ENCODE measurements around the gene PAXX.

PAXX gene

DNA sequence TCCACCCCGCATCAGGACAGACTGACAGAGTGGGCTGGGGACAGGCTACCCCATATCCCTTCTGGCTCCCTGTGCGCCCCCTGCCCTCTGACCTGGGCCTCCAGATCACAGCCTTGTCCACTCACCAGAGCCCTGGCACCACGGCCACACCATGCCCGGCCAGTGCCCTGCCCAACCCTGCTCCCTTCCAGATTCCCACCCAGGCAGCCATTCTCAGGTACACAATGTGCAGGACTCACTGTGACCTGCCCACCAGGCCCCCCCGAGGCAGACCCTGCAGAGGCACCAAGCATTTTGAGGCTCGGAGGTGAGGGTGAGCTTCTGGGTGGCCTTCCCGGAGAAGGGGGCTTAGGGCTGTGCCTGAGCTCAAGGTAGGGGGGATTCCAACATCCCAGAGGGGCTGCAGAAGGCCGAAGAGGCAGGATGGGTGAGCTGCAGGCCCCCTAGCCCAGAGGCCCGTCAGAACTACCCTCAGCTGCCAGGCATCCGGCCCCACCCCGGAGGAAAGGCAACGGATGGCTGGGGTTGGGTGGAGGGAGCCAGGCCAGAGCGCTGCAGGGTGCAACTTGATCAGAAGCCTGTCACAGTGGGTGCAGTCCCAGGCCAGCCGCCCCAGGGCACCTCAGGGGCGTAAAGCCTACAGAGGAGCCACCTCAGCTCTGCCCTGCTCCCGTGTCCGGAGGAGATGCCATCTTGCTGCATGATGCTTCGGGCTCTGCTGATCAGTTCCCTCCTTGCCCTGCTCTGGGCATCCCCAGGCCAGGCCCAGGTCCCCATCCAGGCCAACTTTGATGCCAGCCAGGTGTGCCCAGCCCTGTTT, 9.8 kb upstream of the PAXX start, which contains the start of gene LCNL1:
Gene LCNL1, plus strand, starts transcription at position 762 of the 820 bp plus-strand sequence. CDS start 594 bp downstream, outside the sequence.
- no peak for DNase-seq

GRCh38 chr9:136983167-136983566, 9.1 kb upstream of the PAXX start:
- no peak for DNase-seq

GRCh38 chr9:136983656-136984314, 8.4 kb upstream of the PAXX start:
- no peak for DNase-seq

GRCh38 chr9:136984464-136985026, 7.7 kb upstream of the PAXX start:
- DNase-seq: no peak

- no peak for DNase-seq
Measured at GRCh38 chr9:136985027-136985602, 7.1 kb upstream of the PAXX start.

GRCh38 chr9:136985853-136986252, 6.4 kb upstream of the PAXX start:
- DNase-seq: no peak

GRCh38 chr9:136988872-136989271, 3.4 kb upstream of the PAXX start:
- no peak for DNase-seq

DNA sequence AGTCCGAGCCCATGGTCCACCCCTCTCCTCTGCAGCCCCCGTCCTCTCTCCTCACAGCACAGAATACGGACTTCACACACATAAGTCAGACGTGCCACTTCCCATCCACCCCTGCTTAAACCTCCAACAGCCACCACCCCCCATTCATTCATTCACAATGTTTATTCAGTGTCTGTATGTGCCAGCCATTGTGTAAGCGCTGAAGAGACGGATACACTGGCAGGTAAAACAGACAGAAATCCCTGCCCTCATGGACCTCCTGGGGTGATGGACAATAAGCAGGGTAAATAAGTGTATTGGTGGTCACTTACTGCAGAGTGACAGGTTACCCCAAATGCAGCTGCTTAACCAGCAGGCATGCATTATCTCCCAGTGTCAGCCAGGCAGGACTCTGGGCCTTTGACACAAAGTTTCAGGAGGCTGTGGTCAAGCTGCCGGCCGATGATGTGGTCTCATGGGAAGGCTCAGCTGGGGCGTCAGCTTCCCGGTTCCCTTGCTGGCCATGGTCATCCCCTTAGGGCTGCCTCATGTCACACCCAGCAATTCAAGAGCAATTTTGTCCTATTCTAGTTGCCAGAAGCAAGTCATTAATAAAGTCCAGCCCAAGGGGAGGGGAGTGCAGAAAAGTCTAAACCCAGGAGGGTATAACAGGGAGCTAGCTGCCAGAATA, 1.8 kb upstream of the PAXX start:
- no peak for DNase-seq

DNA sequence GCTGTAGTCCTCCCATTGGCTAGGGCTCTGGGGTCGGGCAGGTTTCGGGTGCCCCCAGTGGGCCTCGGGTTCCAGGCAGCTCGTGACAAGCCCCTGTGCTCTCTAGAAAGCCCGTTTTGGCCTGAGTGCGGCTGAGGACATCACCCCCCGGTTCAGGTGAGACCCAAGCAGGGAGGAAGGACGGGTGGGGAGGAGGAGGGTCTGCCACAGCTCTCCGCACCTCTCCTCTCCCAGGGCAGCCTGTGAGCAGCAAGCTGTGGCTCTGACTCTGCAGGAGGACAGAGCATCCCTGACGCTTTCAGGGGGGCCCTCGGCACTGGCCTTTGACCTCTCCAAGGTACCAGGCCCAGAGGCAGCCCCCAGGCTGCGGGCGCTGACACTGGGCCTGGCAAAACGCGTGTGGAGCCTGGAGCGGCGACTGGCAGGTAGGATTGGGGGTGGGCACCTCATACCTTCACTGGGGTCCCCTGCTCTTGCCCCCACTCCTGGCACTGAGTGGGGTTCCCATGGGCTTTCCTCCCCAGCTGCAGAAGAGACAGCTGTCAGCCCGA, 672 bp downstream of the PAXX start:
- no peak for DNase-seq

DNA sequence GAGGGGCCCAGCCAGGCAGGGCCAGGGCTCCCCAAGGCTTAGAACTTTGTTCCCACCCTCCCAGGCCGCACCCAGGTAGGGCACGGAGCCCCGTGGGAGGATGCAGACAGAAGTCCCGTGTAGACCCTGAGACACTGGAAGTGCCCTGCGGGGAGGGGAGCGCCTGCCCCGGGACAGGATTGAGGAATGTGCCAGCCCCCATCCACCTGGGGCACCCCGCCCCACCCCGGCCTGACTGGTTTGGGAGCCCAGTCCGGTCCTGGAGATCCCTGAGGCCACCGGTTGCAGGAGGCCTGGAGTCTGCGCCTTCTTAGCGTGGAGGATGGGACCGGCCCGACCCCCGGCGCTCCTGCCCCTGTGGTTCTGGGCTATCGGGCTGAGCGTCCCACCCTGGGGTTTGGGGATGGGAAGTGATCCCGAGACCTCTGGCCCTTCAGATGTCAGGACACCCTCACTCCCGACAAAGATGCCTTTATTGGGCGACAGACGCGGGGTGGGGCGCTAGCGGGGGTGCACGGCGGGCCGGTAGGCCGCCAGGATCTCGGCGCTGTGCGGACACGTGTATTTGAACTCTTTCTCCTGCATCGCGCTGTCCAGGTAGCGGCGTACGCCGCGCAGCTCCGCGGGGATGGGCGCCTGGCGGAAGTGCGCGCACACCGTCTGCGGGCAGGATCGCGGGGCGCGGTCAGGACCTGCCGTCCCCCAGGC, 2.1 kb downstream of the PAXX start:
- DNase-seq: no peak

DNA sequence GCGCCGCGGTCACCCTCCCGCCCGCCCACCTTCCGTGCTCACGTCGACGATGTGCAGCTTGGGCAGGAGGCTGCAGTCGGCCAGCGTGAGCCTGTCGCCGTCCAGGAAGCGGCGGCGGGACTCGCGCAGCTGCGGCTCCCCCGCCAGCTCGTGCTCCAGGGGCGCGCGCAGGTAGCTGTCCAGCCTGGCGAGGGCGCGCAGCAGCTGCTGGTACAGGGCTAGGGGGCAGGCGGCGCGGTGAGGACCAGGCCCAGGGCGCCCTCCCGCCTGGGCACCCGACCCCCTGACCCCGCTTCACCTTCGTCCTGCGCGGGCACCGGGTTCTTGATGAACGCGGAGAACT, 2.6 kb downstream of the PAXX start:
- no peak for DNase-seq

- no peak for DNase-seq
Measured at GRCh38 chr9:136995362-136995761, 3.1 kb downstream of the PAXX start.

- DNase-seq: no peak
Measured at GRCh38 chr9:136995772-136996311, 3.6 kb downstream of the PAXX start.

GRCh38 chr9:136996361-136997292, 4.4 kb downstream of the PAXX start, which contains the start of gene CLIC3:
Gene CLIC3 (minus strand): TSS chr9:136996568. CDS start chr9:136996543, 25 bp downstream.
- peak; percentile 11 to 51 for DNase-seq

GRCh38 chr9:136997371-136997770, 5.1 kb downstream of the PAXX start:
- DNase-seq: no peak

GRCh38 chr9:136997830-136998234, 5.6 kb downstream of the PAXX start:
- DNase-seq: no peak

GRCh38 chr9:137000177-137000930, 8.1 kb downstream of the PAXX start:
- DNase-seq: peak; percentile 86 to 91

GRCh38 chr9:137001857-137002645, 9.8 kb downstream of the PAXX start:
- no peak for DNase-seq

DNA sequence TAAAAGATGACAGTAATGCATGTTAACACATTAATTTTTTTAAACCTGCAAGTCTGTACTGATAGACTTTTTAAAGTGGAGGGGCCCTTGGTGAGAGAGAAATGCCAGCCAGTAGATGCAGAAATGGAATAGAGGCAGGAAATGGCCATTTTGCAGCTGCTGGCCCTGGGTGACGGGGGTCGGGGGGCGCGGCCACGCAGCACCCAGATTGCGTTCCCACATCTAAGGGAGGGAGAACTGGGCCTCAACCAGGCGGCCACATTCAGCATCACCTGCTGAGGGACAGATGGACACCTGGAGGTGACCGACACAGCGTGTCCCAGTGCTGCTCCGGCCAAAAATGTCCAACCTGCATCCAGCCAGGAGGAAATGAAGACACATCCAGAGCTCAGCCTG, 10.4 kb downstream of the PAXX start:
- no peak for DNase-seq
